HepG2 (cell line): ENCODE data around the gene MARCHF9. TPM values are rescaled to one million over a fixed set of nuclear protein-coding genes. Genes with fewer than 3 reads are reported as not detected.

ENCODE experiments used
- CCAR2 ChIP-seq: fragments of 200-400 bp; formaldehyde crosslinking; optimal IDR thresholded peaks from 2 replicates; pipeline ENCODE3; 2018; ENCODE audit warnings: low read depth, mild to moderate bottlenecking, low read length, moderate library complexity
- CHD4 ChIP-seq: fragments of 200-600 bp; sonication (generic); IDR thresholded peaks from 2 replicates; pipeline ENCODE4 v1.7.0; 2017; ENCODE audit warnings: mild to moderate bottlenecking, low read length, borderline replicate concordance
- FOXO1 ChIP-seq: sonication (generic); formaldehyde crosslinking; IDR thresholded peaks from 2 replicates; pipeline ENCODE4 v1.4.0; 2020; ENCODE audit warnings: missing genetic modification reagents
- GATAD2A ChIP-seq: IDR thresholded peaks from 2 replicates; pipeline ENCODE4 v1.6.1; 2016
- KLF11 ChIP-seq: IDR thresholded peaks from 2 replicates; pipeline ENCODE4 v1.6.1; 2016; ENCODE audit warnings: missing compliant biosample characterization
- MED1 ChIP-seq: sonication (generic); formaldehyde crosslinking; IDR thresholded peaks from 2 replicates; pipeline ENCODE4 v1.4.0; 2020; ENCODE audit warnings: missing genetic modification reagents
- NCOA5 ChIP-seq: sonication (generic); formaldehyde crosslinking; IDR thresholded peaks from 2 replicates; pipeline ENCODE4 v1.4.0; 2020; ENCODE audit warnings: missing genetic modification reagents
- SPEN ChIP-seq: sonication (generic); formaldehyde crosslinking; IDR thresholded peaks from 2 replicates; pipeline ENCODE4 v1.5.1; 2020; ENCODE audit warnings: low read depth, mild to moderate bottlenecking, missing genetic modification reagents
- ZBTB46 ChIP-seq: sonication (generic); formaldehyde crosslinking; IDR thresholded peaks from 2 replicates; pipeline ENCODE4 v1.4.0; 2020; ENCODE audit warnings: mild to moderate bottlenecking, missing genetic modification reagents, borderline replicate concordance
- ZEB1 ChIP-seq: IDR thresholded peaks from 2 replicates; pipeline ENCODE4 v1.6.1; 2012; ENCODE audit warnings: mild to moderate bottlenecking, low read depth, inconsistent platforms; ENCODE audit not compliant: insufficient replicate concordance
- ZHX1 ChIP-seq: sonication (generic); formaldehyde crosslinking; IDR thresholded peaks from 2 replicates; pipeline ENCODE4 v1.8.1; 2022; ENCODE audit warnings: low read depth, mild to moderate bottlenecking, missing genetic modification reagents
- ZNF329 ChIP-seq: sonication (generic); formaldehyde crosslinking; IDR thresholded peaks from 2 replicates; pipeline ENCODE4 v1.9.0; 2021; ENCODE audit warnings: low read depth, mild to moderate bottlenecking, missing genetic modification reagents
- ZNF557 ChIP-seq: sonication (generic); formaldehyde crosslinking; IDR thresholded peaks from 2 replicates; pipeline ENCODE4 v1.4.0; 2020; ENCODE audit warnings: missing genetic modification reagents
- ZNF564 ChIP-seq: sonication (generic); formaldehyde crosslinking; IDR thresholded peaks from 2 replicates; pipeline ENCODE4 v1.8.1; 2023; ENCODE audit warnings: mild to moderate bottlenecking, missing genetic modification reagents
- ZNF589 ChIP-seq: sonication (generic); formaldehyde crosslinking; conservative IDR thresholded peaks from 2 replicates; pipeline ENCODE4 v1.8.0; 2022; ENCODE audit warnings: mild to moderate bottlenecking, moderate library complexity, missing genetic modification reagents
- ZNF615 ChIP-seq: sonication (generic); formaldehyde crosslinking; IDR thresholded peaks from 2 replicates; pipeline ENCODE4 v1.5.0; 2020; ENCODE audit warnings: mild to moderate bottlenecking, missing genetic modification reagents, borderline replicate concordance
- ZNF770 ChIP-seq: sonication (generic); formaldehyde crosslinking; IDR thresholded peaks from 2 replicates; pipeline ENCODE4 v1.5.0; 2020; ENCODE audit warnings: mild to moderate bottlenecking, missing genetic modification reagents
- polyA plus RNA-seq, 8 experiments: library from polyadenylated mRNA; depleted of rRNA in 3 of 8; stranded (reverse) in 7 of 8; unstranded in 1 of 8; fragments of >200 nt; fragmentation: Illumina TruSeq in 4 of 8; extraction: Trizol in 4 of 8; gene quantifications; 2 replicates each; pipeline versions ENCODE4 v1.2.1 to v1.2.3, GENCODE V29; 2011 to 2016; ENCODE audit warnings: low read depth in 4 of 8, missing spikeins in 1 of 8, mixed read lengths in 1 of 8; ENCODE audit not compliant: insufficient read depth in 1 of 8
- total RNA-seq, 5 experiments: library from RNA; depleted of rRNA; stranded (reverse); fragments of >200 nt; fragmentation: Illumina TruSeq; extraction: Trizol; gene quantifications; 2 replicates each; pipeline ENCODE4 v1.2.3, GENCODE V29; 2016; ENCODE audit warnings: low read depth in 1 of 5
- TF ChIP-seq, protein P1 (sequence below): sonication (generic); formaldehyde crosslinking; IDR thresholded peaks from 2 replicates; pipeline ENCODE4 v1.4.0; 2020; ENCODE audit warnings: mild to moderate bottlenecking, missing genetic modification reagents
- TF ChIP-seq, protein P2 (sequence below): sonication (generic); formaldehyde crosslinking; IDR thresholded peaks from 2 replicates; pipeline ENCODE4 v1.4.0; 2020; ENCODE audit warnings: missing genetic modification reagents
- TF ChIP-seq, protein P3 (sequence below): sonication (generic); formaldehyde crosslinking; IDR thresholded peaks from 2 replicates; pipeline ENCODE4 v1.8.0; 2022; ENCODE audit warnings: missing genetic modification reagents, mild to moderate bottlenecking, borderline replicate concordance

Gene MARCHF9
- total and polyA plus RNA-seq, 2 of the 13 experiments (the other 11 are each of a cell fraction or from before 2014, with no cell fraction given) = 5.7 to 9.6 TPM

- TF ChIP-seq ZNF770 (CRISPR knock-in tag) = peak; percentile 98
- peak; percentile 75 for TF ChIP-seq ZNF564 (CRISPR knock-in tag)
- peak; percentile 71 for TF ChIP-seq MED1
- TF ChIP-seq ZNF557 (CRISPR knock-in tag) = 0 out of 2 replicates have a peak, but pooled peaks have one; percentile 57
- TF ChIP-seq GATAD2A (CRISPR knock-in tag) = peak; percentile 37; the same call in 1 of the 2 replicates
- TF ChIP-seq, protein P1, sequence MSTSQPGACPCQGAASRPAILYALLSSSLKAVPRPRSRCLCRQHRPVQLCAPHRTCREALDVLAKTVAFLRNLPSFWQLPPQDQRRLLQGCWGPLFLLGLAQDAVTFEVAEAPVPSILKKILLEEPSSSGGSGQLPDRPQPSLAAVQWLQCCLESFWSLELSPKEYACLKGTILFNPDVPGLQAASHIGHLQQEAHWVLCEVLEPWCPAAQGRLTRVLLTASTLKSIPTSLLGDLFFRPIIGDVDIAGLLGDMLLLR (CRISPR knock-in tag) = peak; percentile 98; the same call in 1 of the 2 replicates
- peak; percentile 60; the same call in 1 of the 2 replicates for TF ChIP-seq ZNF589 (CRISPR knock-in tag)
- no peak for TF ChIP-seq CCAR2
- peak; percentile 13 for TF ChIP-seq ZEB1
- TF ChIP-seq, protein P2, sequence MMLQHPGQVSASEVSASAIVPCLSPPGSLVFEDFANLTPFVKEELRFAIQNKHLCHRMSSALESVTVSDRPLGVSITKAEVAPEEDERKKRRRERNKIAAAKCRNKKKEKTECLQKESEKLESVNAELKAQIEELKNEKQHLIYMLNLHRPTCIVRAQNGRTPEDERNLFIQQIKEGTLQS (CRISPR knock-in tag) = peak; percentile 59; the same call in 1 of the 2 replicates
- TF ChIP-seq SPEN (CRISPR knock-in tag) = peak; percentile 89
- peak; percentile 59; the same call in 1 of the 2 replicates for TF ChIP-seq KLF11 (CRISPR knock-in tag)
- TF ChIP-seq, protein P3, sequence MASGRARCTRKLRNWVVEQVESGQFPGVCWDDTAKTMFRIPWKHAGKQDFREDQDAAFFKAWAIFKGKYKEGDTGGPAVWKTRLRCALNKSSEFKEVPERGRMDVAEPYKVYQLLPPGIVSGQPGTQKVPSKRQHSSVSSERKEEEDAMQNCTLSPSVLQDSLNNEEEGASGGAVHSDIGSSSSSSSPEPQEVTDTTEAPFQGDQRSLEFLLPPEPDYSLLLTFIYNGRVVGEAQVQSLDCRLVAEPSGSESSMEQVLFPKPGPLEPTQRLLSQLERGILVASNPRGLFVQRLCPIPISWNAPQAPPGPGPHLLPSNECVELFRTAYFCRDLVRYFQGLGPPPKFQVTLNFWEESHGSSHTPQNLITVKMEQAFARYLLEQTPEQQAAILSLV (CRISPR knock-in tag) = peak; percentile 78; the same call in 1 of the 2 replicates
- TF ChIP-seq ZNF329 (CRISPR knock-in tag) = peak; percentile 59
- no peak for TF ChIP-seq ZNF615 (CRISPR knock-in tag)
- peak; percentile 92 for TF ChIP-seq ZHX1 (CRISPR knock-in tag)
- TF ChIP-seq FOXO1 (CRISPR knock-in tag) = peak; percentile 12; the same call in 1 of the 2 replicates
- TF ChIP-seq NCOA5 (CRISPR knock-in tag) = no peak
- 0 out of 2 replicates have a peak, but pooled peaks have one; percentile 65 for TF ChIP-seq ZBTB46
- no peak for TF ChIP-seq CHD4
Observed at GRCh38 chr12:57771873-57772428, 17.0 kb downstream of the MARCHF9 start, which contains the start of gene METTL1 (continued).
